Embryonic facial prominence (tissue), 1 donor: ENCODE measurements around the gene CSTPP1.
"Not testable (repeated sequence)": the region's sequence is repeated elsewhere in the genome, so short reads cannot be mapped to it uniquely, and the experiment has no call there.

Source experiments
- DNase-seq: peaks from one replicate; pipeline ENCODE4 v3.0.0-alpha.2; 2016; ENCODE audit errors: extremely low spot score

The CSTPP1 gene

DNA sequence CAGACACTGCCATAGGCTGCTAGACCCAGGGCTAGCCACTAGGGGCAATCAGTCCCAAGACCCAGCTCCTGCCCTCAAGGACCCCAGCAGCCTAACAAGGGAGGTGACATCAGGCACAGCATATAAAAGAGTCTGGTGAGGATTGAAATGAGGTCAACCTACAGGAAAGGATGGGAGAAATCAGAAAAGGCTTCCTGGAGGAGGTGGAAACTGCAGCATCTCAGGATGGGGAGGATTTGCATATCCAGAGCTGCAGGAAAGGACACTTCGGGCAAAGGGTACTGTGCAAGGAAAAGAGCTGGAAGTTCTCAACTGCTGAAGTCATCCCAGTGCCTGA, 243.1 kb downstream of the CSTPP1 start:
- no peak for DNase-seq

GRCh38 chr11:47180006-47180787, 243.6 kb downstream of the CSTPP1 start:
- DNase-seq = no peak

DNA sequence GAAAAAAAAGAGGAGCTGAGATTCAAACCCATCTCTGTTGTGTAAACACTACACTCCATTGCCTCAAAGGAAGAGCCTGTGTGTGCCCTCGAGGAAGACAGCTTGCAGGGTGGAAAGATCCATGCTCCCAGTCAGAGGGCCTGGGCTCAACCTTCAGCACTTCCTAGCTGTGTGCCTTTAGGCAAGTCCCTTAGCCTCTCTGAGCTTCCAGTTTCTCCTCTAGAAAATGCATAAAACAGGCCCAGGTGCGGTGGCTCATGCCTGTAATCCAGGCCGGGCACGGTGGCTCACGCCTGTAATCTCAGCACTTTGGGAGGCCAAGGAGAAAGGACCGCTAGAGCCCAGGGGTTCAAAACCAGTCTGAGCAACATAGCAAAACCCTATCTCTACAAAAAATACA, 244.7 kb downstream of the CSTPP1 start:
- no peak for DNase-seq

DNA sequence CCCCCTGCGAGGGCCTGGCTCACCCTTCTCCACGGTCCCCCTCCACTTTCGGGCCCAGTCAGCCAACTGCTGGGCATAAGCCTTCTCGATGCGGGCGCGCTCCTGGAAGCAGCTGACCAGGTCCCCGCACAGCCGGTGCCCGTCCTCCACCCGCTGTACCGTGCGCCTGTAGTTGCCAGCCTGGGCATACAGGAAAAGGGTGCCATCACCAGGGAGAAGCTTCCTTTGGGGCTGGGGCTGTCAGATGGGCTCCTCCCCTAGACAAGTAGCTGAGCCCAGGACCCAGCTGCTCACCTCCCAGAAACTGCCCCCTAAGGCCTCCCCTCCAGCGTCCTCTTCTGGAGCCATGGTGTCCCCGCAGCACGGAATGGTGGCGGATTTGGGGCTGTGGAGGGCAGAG, 245.8 kb downstream of the CSTPP1 start:
- no peak for DNase-seq

- DNase-seq = no peak
Measured at GRCh38 chr11:47183031-47183856, 246.7 kb downstream of the CSTPP1 start.

GRCh38 chr11:47183969-47184368, 247.4 kb downstream of the CSTPP1 start:
- no peak for DNase-seq

DNA sequence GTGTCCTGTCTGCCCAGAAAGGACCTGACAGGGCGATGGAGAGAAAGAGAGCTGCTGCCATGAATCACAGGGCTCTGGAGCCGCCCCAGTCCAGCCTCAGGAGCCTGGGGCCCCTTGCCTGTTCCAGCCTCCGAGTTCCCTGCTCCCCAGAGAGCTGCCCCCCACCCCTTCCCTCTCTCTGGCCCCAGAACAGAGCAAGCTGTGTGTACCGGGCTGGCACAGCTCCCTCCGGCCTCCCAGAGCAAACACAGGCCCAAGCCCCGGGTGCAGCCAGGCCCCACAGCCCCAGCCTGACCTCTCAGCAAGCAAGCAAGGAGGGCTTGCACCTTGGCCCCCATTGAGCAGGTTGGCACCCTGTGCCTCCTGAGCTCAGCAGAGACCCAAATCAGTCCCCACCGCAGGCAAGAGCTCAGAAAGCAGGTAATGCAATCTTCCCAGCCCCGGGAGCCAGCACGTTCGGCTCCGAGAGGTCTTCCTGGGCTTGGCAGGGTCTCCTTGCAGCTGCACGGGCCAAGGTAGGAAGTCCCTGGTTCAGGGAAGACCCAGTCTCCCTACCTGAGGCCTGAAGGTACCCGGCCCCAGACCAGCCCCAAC, 248.2 kb downstream of the CSTPP1 start:
- DNase-seq = no peak

DNA sequence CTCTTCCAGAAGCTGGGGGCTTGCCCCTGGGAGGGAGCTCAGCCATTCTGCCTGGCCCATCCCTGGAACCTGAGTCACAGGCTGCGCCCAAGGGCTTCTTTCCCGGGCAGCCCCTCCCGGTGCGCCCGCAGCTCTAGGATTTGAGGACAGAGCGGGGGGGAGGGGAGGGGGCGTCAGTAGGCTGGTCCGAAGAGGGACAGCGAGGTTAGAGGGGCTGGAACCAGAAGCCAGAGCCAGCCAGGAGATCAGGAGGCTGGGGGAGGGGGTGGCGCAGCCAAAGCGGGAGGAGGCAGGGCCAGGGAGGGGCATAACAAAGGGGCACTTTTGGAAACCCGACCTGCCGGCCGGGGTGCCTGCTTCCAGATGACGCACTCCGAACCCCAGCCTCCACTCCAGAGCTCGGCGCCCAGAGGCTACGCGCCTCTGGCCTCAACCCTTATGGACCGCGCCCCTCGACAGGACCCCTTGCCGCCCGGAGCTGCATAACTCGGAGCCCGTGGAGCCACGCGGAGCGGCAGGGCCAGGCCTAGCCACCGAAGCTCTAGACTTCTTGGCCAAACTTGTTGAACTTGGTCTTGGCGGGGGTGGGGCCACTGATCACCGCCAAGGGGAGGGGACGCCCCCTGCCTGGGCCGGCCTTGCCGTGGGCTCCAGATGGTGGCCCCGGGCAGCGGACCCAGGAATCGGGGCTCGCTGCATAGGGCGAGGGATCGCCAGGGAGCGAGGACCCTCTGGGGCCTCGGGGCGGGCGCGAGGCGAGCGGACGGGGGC, 248.9 kb downstream of the CSTPP1 start:
- peak; percentile 34 for DNase-seq

DNA sequence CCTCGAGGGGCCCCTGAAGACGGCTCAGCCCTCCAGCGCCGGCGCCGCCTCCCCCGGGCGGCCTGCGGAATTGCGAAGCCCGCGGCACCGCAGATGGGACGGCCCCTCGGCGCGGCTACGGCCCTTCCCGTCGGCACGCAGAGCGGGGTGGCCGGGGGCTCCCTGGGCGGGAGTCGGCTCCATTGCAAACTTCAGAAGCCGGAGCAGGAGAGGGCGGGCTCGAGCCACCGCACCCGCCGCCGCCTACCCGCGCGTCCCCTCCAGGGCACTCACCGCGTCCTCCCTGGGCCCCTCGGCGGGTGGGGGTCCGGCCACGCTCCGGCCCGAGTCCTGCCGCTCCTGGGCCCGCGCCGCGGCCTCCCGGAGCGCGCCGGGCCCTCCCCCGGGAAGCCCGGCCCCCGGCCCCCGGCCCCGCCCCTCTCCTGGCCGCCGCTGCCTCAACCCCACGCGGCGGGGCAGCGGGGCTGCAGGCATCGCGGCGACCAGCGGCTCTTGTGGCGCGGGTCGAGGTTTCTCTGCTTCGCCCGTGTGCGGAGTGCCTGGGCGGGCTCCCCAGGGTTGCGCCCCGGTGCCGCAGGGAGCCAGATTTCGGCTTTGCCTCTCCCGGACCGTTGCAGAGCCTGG, 249.6 kb downstream of the CSTPP1 start, which contains the start of gene PACSIN3:
Gene PACSIN3 (minus strand): TSS at position 359 of the 624 bp plus-strand sequence. CDS start 3,707 bp downstream, outside the sequence.
- no peak for DNase-seq

GRCh38 chr11:47186700-47187695, 250.4 kb downstream of the CSTPP1 start:
- peak; percentile 39 for DNase-seq

DNA sequence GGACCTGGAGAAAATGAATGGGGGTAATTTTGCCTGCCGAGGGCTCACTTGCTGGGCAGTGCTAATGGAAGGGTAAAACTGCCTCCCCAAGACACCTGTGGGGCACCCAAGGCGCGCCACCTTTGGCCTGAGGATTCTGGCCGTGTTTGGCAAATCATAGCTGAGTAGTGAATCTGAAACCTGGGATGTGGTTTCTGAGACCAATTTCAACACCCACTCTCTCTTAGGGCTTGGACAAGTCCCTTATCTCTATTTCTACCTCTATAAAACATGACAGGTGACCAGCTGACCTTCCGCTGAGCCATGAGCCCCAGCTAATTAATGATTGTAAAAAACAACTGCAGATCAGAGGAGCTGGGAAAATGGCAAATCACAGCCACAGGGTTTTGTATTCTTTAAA, 251.2 kb downstream of the CSTPP1 start:
- no peak for DNase-seq

DNA sequence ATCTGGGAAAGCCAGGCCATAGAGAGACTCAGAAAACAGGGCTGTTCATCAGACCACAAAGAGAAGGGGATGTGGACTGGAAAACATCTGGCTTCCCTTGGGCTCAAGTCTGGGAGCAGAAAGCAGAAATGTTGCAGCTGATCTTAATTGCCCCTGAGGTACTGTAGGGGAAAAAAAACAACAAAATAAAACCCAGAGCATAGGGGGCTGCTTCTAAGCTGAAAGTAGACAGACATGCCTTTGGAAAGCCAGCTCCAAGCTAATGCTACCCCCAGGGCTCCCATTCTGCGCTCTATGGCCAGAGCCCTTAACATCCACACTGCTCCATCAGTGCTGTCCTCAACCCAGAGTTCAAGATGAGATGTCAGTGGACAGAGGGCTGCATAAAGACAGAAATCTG, 251.7 kb downstream of the CSTPP1 start:
- DNase-seq = no peak

DNA sequence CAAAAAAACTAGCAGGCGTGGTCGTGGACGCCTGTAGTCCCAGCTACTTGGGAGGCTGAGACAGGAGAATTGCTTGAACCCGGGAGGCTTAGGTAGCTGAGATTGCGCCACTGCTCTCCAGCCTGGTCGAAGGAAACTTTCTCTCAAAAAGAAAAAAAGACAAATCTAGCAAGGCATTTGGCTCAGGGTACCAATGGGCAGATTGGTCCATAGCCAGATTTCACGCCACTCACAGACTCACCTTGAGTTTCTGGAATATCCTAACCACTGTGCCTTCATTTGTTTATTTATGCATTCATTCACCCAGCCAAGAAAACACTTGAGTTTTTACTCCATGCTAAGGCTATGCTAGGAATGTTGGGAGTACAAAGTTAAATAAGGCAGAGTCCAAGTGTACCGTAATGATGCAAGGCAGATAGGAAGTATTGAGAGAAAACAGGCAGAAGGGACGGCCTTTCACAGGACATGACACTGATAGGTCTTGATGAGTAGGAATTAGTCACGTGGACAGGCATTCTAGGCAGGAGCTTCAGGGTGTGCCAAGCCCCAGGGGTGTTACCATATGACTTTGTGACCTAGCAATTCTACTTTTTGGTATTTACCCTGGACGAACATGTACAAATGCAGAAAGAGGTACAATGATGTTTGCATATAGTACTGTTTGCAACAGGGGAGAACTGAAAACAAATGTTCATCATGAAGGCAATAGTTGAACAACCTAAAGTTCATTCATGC, 252.7 kb downstream of the CSTPP1 start:
- DNase-seq = no peak

- not testable (repeated sequence) for DNase-seq
Measured at GRCh38 chr11:47191137-47191536, 254.6 kb downstream of the CSTPP1 start.

DNA sequence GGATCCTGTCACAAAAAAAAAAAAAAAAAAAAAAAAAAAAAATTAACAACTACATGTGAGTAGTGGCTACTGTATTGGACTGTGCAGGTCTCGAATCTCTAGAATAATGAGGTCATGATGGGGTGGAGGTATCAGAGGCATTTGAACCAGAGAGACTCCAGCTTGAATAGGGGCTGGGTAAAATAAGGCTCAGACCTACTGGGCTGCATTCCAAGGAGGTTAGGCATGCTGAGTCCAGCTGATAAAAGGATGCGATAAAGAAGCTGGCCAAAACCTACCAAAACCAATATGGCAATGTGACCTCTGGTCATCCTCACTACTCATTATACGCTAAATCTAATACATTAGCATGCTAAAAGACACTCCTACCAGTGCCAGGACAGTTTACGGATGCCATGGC, 255.6 kb downstream of the CSTPP1 start:
- no peak for DNase-seq

GRCh38 chr11:47198161-47198560, 261.6 kb downstream of the CSTPP1 start:
- DNase-seq = not testable (repeated sequence)

- no peak for DNase-seq
Measured at GRCh38 chr11:47201015-47201414, 264.5 kb downstream of the CSTPP1 start.

GRCh38 chr11:47202576-47202975, 266.0 kb downstream of the CSTPP1 start:
- DNase-seq = no peak

GRCh38 chr11:47204637-47204989, 268.1 kb downstream of the CSTPP1 start:
- DNase-seq = no peak

- DNase-seq = not testable (repeated sequence)
Measured at GRCh38 chr11:47206577-47206976, 270.0 kb downstream of the CSTPP1 start.
